OCI-M2 (cell line): ENCODE data around the gene USP36.
"Not testable (repeated sequence)": the region's sequence is repeated elsewhere in the genome, so short reads cannot be mapped to it uniquely, and the experiment has no call there.

Source experiments
- DNase-seq: peaks from one replicate; lab custom pipeline; 2025; ENCODE audit not compliant: unreplicated experiment; lab: John Stamatoyannopoulos, UW

USP36 gene

DNA sequence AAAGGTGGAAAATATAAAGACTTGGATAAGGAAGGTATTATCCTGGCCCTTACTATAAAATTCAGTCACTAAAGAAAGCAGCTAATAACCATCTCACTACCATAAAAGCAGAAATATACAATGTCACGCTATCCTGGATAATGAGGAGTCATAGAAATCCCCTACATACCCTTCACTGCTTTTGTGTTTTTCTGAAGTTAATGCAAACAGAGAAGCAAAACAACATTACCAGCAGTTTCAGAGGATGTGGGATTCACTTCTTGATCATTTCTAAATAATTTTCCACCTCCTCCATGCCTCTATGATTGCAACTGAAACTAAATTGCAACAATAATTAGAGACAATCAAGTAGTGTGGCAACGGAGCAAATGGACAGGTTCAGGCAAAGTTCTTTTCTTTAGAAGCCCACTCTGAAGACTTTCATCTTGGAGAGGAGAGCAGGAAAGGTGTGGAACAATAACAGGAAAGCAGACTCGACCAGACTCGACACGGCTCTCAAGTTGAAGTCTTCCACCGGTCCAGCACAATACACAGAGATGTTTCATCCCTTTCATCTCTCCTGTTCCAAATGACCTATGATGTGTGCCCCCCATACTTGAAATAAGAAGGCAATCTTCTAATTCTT is 68.7 kb downstream of the USP36 start:
- DNase-seq, result no peak

DNA sequence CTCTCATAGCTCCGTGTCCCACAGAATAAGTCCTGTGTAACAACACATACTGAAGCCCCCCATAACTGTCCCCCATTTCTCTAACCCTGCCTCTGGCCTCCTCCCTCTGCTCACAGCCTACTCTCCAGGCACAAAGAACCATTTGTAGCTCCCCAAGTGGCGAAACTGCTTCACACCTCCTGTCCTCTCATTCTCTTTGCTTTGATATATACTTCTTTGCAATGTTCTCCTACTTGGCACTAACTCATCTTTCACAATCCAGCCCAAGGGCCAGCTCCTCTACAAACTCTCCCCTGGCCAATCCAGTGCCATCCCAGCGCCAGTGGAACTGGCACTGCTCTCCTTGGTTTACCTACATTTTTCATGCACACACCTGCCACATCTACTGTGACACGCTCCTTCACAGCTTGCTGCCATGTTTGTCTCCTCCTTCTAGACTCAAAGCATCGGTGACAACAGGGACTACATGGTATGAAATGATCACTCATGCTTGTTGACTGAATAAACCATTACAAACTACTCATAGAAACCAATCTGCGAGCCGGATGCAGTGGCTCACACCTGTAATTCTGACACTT is 71.3 kb downstream of the USP36 start:
- no peak for DNase-seq

DNA sequence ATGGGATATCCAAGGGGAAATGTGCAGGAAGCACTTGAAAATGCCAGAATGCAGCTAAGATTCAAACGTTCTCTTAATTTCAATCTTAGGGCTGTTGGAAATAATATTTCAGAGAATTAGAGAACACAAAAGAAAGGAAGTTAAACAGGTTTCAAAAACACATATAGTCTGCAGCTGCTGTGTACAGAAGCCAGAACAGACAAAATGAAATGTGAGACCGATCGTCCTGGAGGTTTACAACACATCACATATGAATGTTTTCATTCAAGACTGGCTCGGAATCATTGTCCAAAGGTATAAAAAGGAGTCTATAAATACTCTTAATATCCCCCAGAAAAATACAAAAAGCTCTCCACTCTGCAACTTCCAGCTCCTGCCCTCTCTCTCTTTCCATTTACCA is 72.8 kb downstream of the USP36 start:
- DNase-seq, result no peak

DNA sequence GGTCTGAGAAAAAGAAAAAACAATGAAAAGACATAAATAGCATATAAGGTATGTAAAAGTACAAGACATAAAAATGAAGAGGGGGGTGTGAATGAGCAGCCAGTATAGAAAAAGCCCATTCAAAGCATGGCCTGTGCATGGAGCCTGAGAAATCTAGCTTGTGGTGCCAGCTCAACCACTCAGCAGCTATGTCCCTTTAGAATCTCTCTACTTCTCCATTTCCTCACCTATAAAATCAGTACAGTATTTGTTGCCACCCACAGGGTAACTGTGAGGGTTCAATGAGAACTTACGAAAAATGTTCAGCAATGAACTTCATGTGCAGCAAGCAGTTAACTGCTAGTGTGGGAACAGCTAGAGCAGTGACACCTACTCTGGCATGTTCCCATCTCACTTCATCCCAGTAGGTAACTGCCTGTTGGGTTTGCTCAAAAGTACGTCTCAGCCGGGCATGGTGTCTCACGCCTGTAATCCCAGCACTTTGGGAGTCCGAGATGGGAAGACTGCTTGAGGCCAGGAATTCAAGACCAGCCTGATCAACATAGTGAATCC is 73.8 kb downstream of the USP36 start:
- DNase-seq, result no peak

DNA sequence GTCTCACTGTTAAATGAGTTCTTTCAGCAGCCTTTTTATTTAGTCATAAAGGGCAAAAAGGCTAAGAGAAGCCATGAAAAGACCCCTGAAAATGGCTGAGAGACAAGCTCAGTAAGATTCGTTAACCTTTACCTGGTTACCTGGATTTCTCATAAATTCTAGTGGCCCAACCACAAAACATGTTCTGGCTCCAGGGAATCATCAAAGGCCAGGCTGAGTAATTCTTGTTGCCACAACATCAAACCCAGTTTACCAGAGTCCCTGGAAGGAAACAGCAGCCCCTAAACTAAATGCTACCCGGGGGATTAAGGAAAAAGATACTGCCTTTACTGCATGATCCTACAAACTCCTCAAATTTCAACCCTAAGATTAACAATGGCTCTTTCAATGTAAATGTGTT is 74.4 kb downstream of the USP36 start:
- no peak for DNase-seq

DNA sequence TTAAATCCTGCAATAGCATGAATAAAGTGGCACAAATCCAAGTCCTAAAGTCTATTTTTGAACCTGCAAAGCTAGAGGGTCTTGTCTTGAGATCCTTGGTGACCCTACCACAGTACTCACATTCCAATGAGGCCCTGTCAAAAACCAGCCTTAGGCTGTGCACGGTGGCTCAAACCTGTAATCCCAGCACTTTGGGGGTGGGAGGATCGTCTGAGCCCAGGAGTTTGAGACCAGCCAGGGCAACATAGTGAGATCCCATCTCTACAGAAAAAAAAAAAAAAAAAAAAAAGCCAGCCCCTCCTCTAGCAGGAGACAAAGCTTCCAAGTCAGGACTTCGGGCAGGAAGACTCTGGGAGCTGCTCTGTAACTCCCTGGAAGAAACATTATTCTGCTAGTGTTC is 74.8 kb downstream of the USP36 start:
- DNase-seq, result no peak

DNA sequence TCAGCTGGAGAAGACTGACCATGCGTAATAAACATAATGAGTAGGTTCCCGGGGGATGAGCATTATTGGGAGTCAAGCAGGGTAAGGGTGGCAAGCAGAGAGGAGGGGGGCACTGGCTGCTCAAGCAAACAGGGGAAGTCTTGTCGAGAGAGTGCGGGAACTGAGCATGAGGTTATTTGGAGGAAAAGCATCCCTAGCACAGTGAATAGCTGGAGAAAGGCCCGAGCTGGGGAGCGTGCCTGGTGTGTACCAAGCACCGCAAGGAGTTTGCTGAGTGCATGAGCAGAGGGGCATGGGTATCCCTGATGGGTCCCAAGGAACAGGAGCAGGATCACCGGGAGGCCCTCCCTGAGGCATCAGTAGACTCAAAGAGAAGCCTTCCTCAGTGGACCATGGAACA is 75.7 kb downstream of the USP36 start:
- no peak for DNase-seq

DNA sequence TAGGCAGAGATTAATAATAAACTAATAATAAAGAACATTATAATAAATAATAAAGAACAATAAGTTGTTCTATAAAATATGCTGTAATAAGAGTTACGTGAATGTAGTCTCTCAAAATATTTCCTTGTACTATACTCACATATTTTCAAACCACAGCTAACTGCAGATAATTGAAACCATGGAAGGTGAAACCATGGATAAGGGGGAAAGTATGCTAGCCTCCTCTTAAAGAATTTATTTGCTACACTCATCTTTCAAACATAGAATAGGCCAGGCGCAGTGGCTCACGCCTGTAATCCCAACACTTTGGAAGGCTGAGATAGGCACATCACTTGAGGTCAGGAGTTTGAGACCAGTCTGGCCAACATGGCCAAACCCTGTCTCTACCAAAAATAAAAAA is 77.1 kb downstream of the USP36 start:
- DNase-seq, result no peak

DNA sequence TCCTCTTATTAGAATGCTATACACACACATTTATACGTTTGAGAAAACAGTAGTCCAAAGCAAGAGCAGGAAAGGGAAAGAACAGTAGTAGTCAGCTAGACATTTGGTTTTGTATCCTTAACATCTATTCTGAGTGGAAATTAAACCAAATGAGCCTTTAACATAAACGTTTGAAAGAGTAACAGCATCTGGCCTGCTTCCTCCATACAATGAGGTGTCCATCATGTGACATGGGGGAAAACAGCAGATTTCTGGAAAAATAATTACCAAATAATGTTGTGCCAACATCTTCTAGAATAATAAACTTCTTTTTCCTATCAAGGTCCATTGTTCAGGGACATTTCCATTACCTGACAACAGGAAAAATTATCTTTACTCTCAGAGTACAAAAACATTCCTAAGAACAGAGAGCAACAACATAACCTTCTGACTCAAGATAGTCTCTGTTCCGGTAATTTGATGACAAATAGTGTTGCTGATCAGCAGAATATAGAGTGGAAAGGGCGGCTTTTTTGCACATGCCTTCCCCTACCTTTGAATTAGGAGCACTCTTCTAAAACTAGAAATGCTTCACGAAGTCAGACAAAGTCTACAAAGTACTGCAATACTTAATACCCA is 78.7 kb downstream of the USP36 start:
- DNase-seq, result no peak

DNA sequence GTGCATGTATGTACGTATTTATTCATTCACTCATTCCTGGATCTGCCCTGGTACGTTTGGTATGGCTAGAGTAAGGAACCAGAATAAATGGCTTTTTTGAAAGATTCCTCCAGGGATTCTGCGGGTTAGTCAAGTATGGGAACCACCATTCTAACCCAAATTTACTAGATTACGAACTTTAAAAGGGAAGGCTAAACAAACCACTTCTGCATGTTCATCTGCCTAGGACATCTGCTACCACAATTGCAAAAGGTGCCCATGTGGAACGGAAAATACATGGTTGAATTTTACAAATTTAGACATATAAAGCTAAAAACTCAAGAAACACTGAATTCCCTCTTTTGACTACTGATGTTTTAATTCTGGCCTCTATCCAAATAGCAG is 80.7 kb downstream of the USP36 start:
- no peak for DNase-seq

DNA sequence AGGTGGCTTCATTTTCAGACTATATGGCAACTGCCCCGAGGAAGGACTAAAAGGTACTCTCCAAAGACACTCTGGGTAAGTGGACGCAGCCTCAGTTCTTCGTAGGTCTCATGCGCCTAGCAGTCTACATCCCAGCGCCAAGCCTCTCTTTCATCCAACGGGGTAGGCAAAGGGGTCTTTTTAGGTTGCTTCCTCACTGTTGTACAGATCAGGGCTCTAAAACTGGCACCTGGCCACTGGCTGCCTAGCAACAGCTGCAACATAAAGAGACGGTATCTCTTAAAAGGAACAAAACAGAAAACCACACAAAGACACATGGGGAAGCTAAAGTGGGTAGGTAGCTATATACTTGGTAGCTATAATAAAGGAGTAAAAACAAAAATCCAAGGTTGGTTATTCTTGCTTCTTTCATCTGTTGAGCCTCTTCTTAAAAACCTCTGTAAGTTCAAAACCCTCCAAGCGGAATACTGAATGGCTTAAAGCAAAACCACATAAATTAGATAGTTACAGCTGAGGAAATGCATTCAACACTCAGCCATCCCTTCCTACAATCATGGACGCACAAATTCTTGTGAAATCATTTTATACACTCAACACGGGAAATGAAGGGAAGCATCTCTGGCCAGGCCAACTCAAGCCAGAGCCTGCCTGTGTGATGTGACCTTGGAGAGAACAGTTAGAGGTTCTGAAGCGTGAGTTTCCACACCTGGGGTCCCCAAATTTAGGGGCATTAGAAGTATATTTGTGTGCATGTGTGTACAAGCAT is 81.2 kb downstream of the USP36 start:
- no peak for DNase-seq

DNA sequence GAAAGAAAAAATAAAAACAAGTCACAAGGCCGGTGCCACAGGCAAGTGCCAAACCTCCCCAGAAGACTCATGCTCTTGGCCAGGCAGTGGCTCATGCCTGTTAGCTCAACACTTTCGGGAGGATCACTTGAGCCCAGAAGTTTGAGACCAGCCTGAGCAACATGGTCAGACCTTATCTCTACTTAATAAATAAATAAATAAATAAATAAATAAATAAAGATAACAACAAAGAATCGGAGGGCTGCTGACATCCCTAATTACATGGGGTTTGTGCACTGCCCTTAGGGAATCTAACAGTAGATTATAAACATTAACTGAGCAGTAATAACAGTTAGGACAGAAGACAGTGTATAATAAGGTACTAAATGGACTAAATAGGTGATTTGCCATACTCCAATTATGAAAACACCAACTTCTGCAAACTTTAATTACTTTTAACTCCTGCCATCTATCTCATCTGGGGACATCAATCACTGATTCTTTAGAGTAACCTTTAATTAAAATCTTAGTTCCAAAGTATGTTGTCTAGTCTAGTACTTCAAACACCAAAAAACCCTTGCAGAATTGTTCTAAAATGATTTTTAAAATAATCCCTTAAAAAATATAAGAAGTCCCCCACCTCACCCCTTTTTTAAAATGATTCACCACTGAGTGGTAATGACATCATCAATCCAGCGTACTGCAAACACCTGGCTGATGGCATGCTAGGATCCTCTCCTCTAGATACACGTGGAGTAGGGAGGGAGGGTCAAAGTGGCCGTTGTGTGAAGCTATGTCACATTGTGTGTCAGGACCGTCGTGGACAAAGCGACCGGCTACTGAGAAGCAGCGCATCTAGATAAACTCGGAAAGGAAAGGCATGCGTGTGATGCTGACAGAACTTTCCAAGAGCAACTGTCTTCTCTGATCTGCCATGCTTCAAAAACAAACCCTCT is 87.0 kb downstream of the USP36 start:
- DNase-seq, result no peak

DNA sequence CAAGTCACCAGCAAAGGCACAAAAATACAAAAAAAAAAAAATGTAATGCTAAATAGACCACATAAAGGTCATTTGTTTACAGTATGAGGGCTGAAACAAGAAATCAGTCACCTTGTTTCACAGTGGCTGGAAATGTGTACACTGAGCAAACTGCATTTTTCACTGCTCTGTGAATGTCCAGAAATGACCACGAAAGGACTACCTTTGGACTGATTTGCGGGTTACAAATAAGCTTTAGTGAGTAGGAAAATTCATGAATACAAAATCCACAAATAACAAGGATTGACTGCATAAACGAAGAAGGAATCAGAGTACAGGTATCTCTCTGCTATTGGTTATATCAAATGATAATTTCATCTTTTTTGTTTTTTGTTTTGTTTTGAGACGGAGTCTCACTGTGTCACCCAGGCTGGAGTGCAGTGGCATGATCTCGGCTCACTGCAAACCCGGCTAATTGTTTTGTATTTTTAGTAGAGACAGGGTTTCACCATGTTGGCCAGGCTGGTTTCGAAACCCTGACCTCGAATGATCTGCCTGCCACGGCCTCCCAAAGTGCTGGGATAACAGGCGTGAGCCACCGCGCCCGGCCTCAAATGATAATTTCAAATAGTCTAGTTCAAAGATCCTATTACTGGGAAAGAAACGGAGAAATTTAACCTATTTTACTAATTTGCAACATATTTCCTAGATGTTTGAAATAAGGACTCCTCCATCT is 89.0 kb downstream of the USP36 start:
- DNase-seq, result no peak

DNA sequence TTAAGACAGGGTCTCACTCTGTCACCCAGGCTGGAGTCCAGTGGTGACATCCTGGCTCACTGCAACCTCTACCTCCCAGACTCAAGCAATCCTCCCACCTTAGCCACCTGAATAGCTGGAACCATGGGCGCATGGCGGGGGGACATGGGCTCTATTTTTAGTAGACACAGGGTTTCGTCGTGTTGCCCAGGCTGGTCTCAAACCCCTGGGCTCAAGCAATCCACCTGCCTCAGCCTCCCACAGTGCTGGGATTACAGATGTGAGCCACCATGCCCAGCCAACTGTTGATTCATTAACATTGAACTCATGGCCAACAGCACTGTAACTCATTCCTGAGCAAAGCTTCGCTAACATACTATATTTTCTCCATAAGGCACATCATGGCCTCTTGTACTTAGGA is 89.6 kb downstream of the USP36 start:
- DNase-seq, result not testable (repeated sequence)

DNA sequence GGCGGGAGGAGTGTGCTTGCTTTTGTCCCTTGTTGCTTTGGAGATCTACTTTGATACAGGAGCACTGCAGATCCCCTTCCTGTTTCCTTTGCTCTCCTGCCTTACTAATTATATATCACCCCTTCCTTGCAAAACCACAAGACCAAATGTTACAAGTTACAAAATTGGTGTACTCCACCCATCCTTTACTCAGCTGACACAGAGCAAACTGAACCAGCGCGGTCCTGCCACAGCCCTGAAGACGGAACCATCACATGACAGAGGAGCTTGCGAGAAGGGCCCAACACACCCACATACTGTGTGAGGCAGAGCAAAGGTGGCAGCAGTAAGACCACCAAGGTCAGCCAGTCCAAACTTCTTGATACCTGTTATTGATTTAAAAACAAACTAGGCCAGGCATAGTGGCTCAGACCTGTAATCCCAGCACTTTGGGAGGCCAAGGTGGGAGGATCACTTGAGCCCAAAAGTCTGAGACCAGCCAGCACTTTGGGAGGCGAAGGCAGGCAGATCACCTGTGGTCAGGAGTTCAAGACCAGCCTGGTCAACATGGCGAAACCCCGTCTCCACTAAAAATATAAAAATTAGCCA is 91.8 kb downstream of the USP36 start:
- no peak for DNase-seq

DNA sequence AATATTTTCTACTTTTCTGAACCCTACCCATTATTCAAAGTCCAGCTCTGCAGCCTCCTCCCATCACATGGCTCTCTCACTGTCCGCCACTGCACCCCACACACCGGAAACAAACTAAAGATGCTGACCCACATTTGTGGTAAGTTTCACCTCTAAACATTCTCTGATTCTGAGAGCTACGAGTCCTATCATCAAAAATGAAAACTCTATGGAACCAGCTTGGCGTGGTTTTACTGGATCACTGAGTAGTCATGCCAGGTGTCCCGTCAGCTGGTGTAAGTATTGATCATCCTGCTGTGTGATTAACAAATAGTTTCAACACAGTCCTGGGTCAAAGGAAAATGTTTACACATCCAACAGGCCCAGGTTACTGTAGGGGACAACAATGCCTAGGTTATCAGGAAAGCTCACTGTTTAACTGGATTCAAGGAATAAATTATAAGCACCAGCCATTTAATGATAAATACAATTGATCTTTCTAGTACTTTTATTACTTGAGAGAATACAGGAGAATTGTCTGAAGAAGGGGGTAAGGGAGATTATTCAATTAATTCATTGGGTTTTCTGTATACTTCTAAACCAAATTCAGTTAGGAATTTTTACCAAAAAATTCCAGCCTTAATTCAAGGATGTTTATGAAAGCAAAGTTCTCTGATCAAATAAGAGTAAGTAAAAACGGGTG is 92.4 kb downstream of the USP36 start:
- no peak for DNase-seq

DNA sequence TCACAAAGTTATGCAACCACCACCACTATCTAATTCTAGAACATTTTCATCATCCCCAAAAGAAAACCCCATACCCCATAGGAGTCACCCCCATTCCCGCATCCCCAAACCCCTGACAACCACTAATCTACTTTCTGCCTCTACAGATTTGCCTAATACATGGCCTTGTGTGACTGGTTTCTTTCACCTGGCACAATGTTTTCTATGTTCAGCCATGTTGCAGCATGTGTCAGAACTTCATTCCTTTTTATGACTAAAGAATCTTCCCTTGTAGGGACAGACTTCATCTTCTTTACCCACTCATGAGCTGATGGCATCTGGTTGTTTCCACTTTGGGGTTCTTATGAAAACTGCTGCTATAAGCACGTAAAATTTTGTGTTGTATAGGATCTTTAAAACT is 93.1 kb downstream of the USP36 start:
- no peak for DNase-seq

DNA sequence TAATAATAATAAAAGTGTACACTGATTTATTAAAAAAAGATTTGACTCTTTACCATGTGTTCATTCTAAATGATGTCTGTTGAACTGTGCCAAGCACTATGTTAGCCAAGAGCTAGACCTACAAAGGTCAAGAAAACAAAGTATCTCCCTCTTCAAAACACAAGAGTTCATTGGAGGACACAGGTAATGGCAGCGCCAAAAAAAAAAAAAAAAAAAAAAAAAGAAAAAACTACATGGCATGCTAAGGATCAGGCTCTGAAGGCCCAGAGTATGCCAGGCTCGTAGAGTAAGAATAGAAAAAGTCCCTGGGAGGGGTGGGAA is 93.7 kb downstream of the USP36 start:
- no peak for DNase-seq

DNA sequence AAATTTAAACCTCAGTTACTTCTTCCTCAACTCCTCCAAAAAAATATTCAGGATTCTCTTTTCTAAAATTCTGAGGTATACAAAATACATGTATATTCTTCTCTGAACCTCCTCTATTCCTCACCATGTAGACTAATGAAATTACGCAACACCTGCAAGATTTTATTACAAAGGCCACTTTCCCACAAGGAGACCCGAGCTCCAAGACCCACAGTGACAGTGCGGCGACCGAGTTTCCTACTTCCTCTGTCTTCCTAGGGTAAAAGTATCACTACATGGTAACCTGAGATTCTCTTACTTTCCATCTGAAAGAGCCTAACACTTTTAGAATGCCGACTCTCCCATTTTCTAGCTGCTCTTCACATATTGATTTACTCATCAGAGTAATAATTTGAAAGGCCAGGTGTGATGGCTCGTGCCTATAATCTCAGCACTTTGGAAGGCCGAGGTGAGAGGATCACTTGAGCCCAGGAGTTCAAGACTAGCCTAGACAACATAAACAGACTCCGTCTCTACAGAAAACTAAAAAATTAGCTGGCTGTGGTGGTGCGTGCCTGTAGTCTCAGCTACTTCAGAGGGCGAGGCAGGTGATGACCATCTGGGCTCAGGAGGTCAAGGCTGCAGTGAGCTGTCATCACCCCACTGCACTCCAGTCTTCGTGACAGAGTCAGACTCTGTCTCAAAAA is 94.2 kb downstream of the USP36 start:
- no peak for DNase-seq
